IMR-90 (cell line): ENCODE results near the gene XPA.

Experiments used
- CEBPB ChIP-seq: IDR thresholded peaks from 2 replicates; pipeline ENCODE4 v1.6.1; 2012; ENCODE audit warnings: low read depth, low read length, improper control_type of control experiment
- POLR2A ChIP-seq: IDR thresholded peaks from 2 replicates; pipeline ENCODE4 v1.6.1; 2012; ENCODE audit warnings: mild to moderate bottlenecking, low read depth, low read length
- TF ChIP-seq, protein P1 (sequence below): conservative IDR thresholded peaks from 2 replicates; pipeline ENCODE4 v1.5.1; 2012; ENCODE audit warnings: mild to moderate bottlenecking, low read depth, low read length, improper control_type of control experiment

GRCh38 chr9:97703437-97704344 lies 6.6 kb upstream of the XPA start:
- TF ChIP-seq, protein P1, sequence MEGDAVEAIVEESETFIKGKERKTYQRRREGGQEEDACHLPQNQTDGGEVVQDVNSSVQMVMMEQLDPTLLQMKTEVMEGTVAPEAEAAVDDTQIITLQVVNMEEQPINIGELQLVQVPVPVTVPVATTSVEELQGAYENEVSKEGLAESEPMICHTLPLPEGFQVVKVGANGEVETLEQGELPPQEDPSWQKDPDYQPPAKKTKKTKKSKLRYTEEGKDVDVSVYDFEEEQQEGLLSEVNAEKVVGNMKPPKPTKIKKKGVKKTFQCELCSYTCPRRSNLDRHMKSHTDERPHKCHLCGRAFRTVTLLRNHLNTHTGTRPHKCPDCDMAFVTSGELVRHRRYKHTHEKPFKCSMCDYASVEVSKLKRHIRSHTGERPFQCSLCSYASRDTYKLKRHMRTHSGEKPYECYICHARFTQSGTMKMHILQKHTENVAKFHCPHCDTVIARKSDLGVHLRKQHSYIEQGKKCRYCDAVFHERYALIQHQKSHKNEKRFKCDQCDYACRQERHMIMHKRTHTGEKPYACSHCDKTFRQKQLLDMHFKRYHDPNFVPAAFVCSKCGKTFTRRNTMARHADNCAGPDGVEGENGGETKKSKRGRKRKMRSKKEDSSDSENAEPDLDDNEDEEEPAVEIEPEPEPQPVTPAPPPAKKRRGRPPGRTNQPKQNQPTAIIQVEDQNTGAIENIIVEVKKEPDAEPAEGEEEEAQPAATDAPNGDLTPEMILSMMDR = no peak
- TF ChIP-seq POLR2A (no peak), CEBPB (no peak)
